HG02973 (cell line): Measurements from ENCODE around the gene PRDM13.
"Not testable (repeated sequence)": the region's sequence is repeated elsewhere in the genome, so short reads cannot be mapped to it uniquely, and the experiment has no call there.

Experiments
- ATAC-seq: cut with Tn5 transposase; IDR thresholded peaks from one replicate; pipeline ENCODE4 v1.9.1; 2021; ENCODE audit warnings: moderate library complexity; ENCODE audit not compliant: unreplicated experiment

PRDM13 gene

DNA sequence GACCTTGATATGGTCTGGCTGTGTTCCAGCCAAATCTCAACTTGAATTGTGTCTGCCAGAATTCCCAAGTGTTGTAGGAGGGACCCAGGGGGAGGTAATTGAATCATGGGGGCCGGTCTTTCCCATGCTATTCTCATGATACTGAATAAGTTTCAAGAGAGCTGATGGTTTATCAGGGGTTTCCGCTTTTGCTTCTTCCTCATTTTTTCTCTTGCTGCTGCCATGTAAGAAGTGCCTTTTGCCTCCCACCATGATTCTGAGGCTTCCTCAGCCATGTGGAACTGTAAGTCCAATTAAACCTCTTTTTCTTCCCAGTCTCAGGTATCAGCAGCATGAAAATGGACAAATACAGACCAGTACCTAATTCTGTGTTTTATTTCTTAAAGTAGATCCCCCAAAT lies 15.4 kb downstream of the PRDM13 start:
- ATAC-seq, result not testable (repeated sequence)

DNA sequence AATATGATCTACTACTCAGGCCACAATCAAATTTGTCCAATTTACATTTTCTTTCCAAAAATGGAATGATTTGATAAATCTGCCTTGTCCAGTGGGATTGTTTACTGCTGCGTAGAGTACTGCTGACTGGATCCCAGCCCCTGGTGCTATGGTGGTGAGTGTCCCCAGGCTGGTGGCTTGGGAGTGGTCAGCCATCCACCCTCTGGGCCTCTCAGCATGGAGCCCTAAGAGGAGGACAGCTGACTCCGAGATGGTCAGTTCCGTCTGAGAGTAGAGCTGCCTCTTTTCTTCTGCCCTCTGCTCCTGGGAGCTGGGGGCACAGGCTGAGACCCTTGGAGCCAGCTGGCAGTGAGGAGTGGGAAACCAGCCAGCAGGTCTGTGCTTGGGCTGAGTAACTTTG lies 22.7 kb downstream of the PRDM13 start:
- no peak for ATAC-seq

DNA sequence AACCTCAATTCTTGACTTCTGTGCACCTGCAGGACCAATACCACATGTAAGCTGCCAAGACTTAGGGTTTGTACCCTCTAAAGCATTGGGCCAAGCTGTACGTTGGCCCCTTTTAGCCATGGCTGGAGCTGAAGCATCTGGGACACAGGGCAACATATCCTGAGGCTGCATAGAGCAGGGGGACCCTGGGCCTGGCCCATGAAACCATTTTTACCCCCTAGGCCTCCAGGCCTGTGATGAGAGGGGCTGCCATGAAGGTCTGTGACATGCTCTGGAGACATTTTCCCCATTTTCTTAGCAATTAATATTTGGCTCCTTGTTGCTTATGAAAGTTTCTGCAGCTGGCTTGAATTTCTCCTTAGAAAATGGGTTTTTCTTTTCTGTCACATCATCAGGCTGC lies 31.0 kb downstream of the PRDM13 start:
- ATAC-seq, result no peak

GRCh38 chr6:99638358-99638757 lies 31.7 kb downstream of the PRDM13 start:
- ATAC-seq, result not testable (repeated sequence)

DNA sequence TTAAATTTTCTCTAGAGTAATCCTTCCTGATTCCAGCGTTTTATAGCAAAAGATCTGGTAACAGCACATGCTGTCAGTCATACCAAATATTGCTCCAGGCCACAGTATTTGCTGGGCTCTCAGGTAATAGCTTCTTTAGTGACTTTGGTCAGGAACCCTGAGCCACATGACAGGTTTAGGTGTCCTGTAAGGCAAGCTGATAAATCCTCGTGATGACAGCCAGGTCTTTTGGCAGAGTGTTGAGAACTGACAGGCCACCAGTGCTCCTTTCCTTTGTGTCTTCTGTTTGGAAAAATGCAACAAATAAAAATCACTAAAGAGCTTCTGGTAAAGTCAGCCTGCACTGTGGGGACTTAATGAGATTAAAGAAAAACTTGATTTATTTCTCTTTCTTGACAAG lies 34.6 kb downstream of the PRDM13 start:
- ATAC-seq, result no peak

DNA sequence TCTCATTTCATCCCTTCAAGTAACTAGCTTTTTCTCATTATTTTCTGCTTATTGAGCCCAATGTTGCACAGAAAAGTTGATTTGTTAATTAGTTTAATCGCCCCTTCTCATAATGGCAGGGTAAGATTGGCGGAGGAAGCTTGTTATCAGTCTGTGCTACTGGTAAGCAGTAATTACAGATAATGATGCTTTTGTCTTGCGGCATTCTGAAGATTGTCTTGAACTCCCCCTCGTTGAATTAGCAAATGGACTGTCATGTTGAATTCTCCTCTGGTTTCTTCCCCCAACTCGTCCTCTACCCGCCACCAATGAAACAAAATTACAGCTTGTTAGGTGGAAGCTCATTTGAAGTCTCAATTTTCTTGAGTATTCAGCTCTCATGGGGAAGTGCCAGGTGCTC lies 39.4 kb downstream of the PRDM13 start:
- ATAC-seq, result no peak

GRCh38 chr6:99650091-99650571 lies 43.5 kb downstream of the PRDM13 start:
- not testable (repeated sequence) for ATAC-seq

GRCh38 chr6:99660206-99660605 lies 53.6 kb downstream of the PRDM13 start:
- ATAC-seq, result no peak

DNA sequence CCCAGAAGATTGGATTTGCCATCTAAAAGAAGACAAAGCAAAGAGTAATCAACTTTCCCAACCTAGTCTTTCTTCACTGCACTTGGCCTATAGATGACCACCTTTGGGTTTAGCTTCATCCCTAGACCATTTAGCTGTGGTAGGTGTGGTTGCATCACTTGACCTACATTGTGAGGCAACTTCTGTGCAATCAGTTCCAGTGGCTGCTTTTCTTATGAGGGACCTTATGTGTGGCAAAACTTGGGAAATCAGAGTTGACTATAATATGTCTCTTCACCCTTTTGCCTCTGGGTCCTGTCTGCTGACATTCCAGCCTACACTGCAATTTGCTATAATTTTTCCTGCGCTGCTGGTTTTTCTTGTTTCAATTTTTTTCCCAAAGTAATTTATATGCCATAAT lies 55.2 kb downstream of the PRDM13 start:
- ATAC-seq, result no peak

DNA sequence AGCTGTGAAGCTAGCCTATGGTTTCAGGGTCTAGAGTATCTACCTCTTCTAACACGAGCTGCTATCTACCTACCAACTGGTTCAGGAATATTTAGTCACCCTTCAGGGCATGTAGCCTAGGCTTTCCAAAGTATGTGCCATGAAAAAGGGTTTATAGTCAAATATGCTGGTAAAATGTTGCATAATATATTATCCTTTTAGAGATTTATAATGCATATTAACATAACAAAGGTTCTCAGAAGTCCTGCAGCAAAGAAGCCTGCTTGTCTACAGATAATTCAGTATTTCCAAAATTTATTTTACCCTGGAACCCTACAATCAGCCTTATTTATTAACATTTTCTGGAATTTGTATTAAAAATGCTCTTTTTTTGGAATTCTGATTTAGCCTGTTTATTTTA lies 56.0 kb downstream of the PRDM13 start:
- no peak for ATAC-seq
